ENCODE results near the gene HIBCH. TPM values are rescaled to one million over a fixed set of nuclear protein-coding genes. Genes with fewer than 3 reads are reported as not detected.
"Not testable (repeated sequence)": the region's sequence is repeated elsewhere in the genome, so short reads cannot be mapped to it uniquely, and the experiment has no call there.

Gene HIBCH
- total RNA-seq, 1 experiment from 2014 or later: 24.7 TPM

DNA sequence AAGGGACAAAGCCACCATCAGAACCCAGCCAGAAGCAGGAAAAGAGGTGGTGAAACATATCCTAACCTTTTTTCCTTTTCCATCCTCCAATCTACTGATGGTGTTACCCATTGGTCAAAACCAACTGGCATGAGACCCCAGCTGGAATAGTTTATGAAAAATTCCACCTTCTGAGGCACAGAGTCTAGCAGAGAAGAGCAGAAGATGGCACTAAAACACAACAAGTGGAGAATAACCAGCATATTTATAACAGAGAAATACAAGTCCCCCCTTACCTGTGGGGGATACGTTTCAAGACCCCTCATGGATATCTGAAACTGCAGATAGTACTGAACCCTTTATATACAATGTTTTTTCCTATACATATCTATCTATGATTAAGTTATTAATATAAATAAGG, 18.8 kb upstream of the HIBCH start:
- CTCF ChIA-PET: no interaction called here
- intact Hi-C loops (cut with micrococcal nuclease): no loop called here
- H3K4me2 ChIP-seq (ENCODE audit: low read length): no peak overlapping the region
- H4K20me1 ChIP-seq (ENCODE audit: insufficient read depth): no peaks in the 10 kb centered on the region
- peaks cover 22 to 40% of the 10 kb centered on the region in 2 experiments for H3K4me1 ChIP-seq (ENCODE audit: control insufficient read depth in 1 of 2, insufficient read depth in 2 of 2, low read length in 2 of 2)
- H3K27me3 ChIP-seq (ENCODE audit: insufficient read depth, low read length): no peaks in the 10 kb centered on the region
- ATAC-seq (no peak), DNase-seq (ENCODE audit: low read depth, low spot score) (no peak)
- POLR2A ChIA-PET: no interaction called here
- no peak overlapping the region for H3K9ac ChIP-seq (ENCODE audit: low read length)
- H3K9me3 ChIP-seq (ENCODE audit: control insufficient read depth in 1 of 2, insufficient read depth in 1 of 2, low read depth in 1 of 2, low read length in 2 of 2): 0 out of 4 replicates have a peak, but pooled peaks cover 0 to 3% of the 10 kb centered on the region in 2 experiments
- BruUV-seq (replicated peaks): no TSS peak
- no peaks in the 10 kb centered on the region for H3K36me3 ChIP-seq (ENCODE audit: control insufficient read depth in 1 of 2, insufficient read depth in 2 of 2, low read length in 2 of 2)
- H3K27ac ChIP-seq (ENCODE audit: low read depth, low read length): no peak overlapping the region
- no peaks in the 10 kb centered on the region for H3K9me2 ChIP-seq (ENCODE audit: insufficient read depth)
- H3K4me3 ChIP-seq (replicated peaks in 1 of 2; ENCODE audit: low read depth in 1 of 2, low read length in 2 of 2): no peak overlapping the region
- TF ChIP-seq TCF7L2 (IDR thresholded peaks at IDR 0.05; ENCODE audit: borderline replicate concordance, extremely low read depth, insufficient read depth, insufficient read length) (no peak), RAD21 (IDR thresholded peaks at IDR 0.05; ENCODE audit: low read depth) (peak; percentile 29; the same call in 1 of the 2 replicates)
- RAD21 ChIA-PET (ENCODE audit: low non-redundant PET in 1 of 2, low total read pairs in 2 of 2, uncharacterized antibody in 2 of 2, unreplicated experiment in 2 of 2): no interaction called here
- H2AFZ ChIP-seq (ENCODE audit: low read depth, low read length, poor library complexity, severe bottlenecking): no peak overlapping the region
- H3K79me2 ChIP-seq (ENCODE audit: insufficient read depth, low read length): no peaks in the 10 kb centered on the region

- Histone ChIP-seq H3K9me2 (ENCODE audit: insufficient read depth) (no peaks in the 10 kb centered on the region), H3K36me3 (ENCODE audit: control insufficient read depth in 1 of 2, insufficient read depth in 2 of 2, low read length in 2 of 2) (no peaks in the 10 kb centered on the region), H3K9ac (ENCODE audit: low read length) (no peak overlapping the region), H3K9me3 (ENCODE audit: control insufficient read depth in 1 of 2, insufficient read depth in 1 of 2, low read depth in 1 of 2, low read length in 2 of 2) (0 out of 4 replicates have a peak, but pooled peaks cover 0 to 3% of the 10 kb centered on the region in 2 experiments), H3K4me3 (replicated peaks in 1 of 2; ENCODE audit: low read depth in 1 of 2, low read length in 2 of 2) (no peak overlapping the region), H4K20me1 (ENCODE audit: insufficient read depth) (no peaks in the 10 kb centered on the region), H3K27me3 (ENCODE audit: insufficient read depth, low read length) (no peaks in the 10 kb centered on the region), H3K4me2 (ENCODE audit: low read length) (no peak overlapping the region), H3K79me2 (ENCODE audit: insufficient read depth, low read length) (no peaks in the 10 kb centered on the region), H3K4me1 (ENCODE audit: control insufficient read depth in 1 of 2, insufficient read depth in 2 of 2, low read length in 2 of 2) (peaks cover 20 to 28% of the 10 kb centered on the region in 2 experiments), H3K27ac (ENCODE audit: low read depth, low read length) (no peak overlapping the region), H2AFZ (ENCODE audit: low read depth, low read length, poor library complexity, severe bottlenecking) (no peak overlapping the region)
- TF ChIP-seq, protein P1, sequence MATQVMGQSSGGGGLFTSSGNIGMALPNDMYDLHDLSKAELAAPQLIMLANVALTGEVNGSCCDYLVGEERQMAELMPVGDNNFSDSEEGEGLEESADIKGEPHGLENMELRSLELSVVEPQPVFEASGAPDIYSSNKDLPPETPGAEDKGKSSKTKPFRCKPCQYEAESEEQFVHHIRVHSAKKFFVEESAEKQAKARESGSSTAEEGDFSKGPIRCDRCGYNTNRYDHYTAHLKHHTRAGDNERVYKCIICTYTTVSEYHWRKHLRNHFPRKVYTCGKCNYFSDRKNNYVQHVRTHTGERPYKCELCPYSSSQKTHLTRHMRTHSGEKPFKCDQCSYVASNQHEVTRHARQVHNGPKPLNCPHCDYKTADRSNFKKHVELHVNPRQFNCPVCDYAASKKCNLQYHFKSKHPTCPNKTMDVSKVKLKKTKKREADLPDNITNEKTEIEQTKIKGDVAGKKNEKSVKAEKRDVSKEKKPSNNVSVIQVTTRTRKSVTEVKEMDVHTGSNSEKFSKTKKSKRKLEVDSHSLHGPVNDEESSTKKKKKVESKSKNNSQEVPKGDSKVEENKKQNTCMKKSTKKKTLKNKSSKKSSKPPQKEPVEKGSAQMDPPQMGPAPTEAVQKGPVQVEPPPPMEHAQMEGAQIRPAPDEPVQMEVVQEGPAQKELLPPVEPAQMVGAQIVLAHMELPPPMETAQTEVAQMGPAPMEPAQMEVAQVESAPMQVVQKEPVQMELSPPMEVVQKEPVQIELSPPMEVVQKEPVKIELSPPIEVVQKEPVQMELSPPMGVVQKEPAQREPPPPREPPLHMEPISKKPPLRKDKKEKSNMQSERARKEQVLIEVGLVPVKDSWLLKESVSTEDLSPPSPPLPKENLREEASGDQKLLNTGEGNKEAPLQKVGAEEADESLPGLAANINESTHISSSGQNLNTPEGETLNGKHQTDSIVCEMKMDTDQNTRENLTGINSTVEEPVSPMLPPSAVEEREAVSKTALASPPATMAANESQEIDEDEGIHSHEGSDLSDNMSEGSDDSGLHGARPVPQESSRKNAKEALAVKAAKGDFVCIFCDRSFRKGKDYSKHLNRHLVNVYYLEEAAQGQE (IDR thresholded peaks at IDR 0.05; ENCODE audit: low read depth): no peak
- no peak for TF ChIP-seq EZH2phosphoT487 (IDR thresholded peaks at IDR 0.05; ENCODE audit: borderline replicate concordance)
- TF ChIP-seq, protein P2, sequence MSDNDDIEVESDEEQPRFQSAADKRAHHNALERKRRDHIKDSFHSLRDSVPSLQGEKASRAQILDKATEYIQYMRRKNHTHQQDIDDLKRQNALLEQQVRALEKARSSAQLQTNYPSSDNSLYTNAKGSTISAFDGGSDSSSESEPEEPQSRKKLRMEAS (IDR thresholded peaks at IDR 0.05): no peak
- TF ChIP-seq RAD21 (IDR thresholded peaks at IDR 0.05; ENCODE audit: low read depth): no peak
- no peak for TF ChIP-seq SRF (IDR thresholded peaks at IDR 0.05; ENCODE audit: low read depth)
- no peak for TF ChIP-seq SP1 (IDR thresholded peaks at IDR 0.05; ENCODE audit: low read depth)
- TF ChIP-seq CBX3 (IDR thresholded peaks at IDR 0.05; ENCODE audit: low read depth): no peak
- no peak for TF ChIP-seq ZFX (IDR thresholded peaks at IDR 0.05)
- TF ChIP-seq FOSL1 (IDR thresholded peaks at IDR 0.05; ENCODE audit: low read depth): no peak
- TF ChIP-seq YY1 (IDR thresholded peaks at IDR 0.05; ENCODE audit: extremely low read depth, insufficient replicate concordance, low read depth, low read length): no peak
- DNase-seq (ENCODE audit: low read depth, low spot score): no peak
- RAD21 ChIA-PET (ENCODE audit: low non-redundant PET in 1 of 2, low total read pairs in 2 of 2, uncharacterized antibody in 2 of 2, unreplicated experiment in 2 of 2): no interaction called here
- CTCF ChIA-PET: no interaction called here
- no TSS peak for BruUV-seq (replicated peaks)
- POLR2A ChIA-PET: no interaction called here
- intact Hi-C loops (cut with micrococcal nuclease): no loop called here
- ATAC-seq: no peak
These were observed 16.8 kb upstream of the HIBCH start for GRCh38 chr2:190336420-190336819.

GRCh38 chr2:190335584-190335983, 16.0 kb upstream of the HIBCH start:
- CTCF ChIA-PET: not testable (repeated sequence)

More at GRCh38 chr2:190335584-190335983, 16.0 kb upstream of the HIBCH start:
- RAD21 ChIA-PET (ENCODE audit: low non-redundant PET in 1 of 2, low total read pairs in 2 of 2, uncharacterized antibody in 2 of 2, unreplicated experiment in 2 of 2); H2AFZ ChIP-seq (ENCODE audit: low read depth, low read length, poor library complexity, severe bottlenecking); H3K4me2 ChIP-seq (ENCODE audit: low read length); ATAC-seq; H3K9me2 ChIP-seq (ENCODE audit: insufficient read depth); H3K27ac ChIP-seq (ENCODE audit: low read depth, low read length); POLR2A ChIA-PET; H3K79me2 ChIP-seq (ENCODE audit: insufficient read depth, low read length); H3K4me3 ChIP-seq (replicated peaks in 1 of 2; ENCODE audit: low read depth in 1 of 2, low read length in 2 of 2); H4K20me1 ChIP-seq (ENCODE audit: insufficient read depth); DNase-seq (ENCODE audit: low read depth, low spot score); H3K9me3 ChIP-seq (ENCODE audit: control insufficient read depth in 1 of 2, insufficient read depth in 1 of 2, low read depth in 1 of 2, low read length in 2 of 2); BruUV-seq (replicated peaks); H3K27me3 ChIP-seq (ENCODE audit: insufficient read depth, low read length); H3K9ac ChIP-seq (ENCODE audit: low read length); H3K36me3 ChIP-seq (ENCODE audit: control insufficient read depth in 1 of 2, insufficient read depth in 2 of 2, low read length in 2 of 2); intact Hi-C loops (cut with micrococcal nuclease): not testable (repeated sequence)
- H3K4me1 ChIP-seq (ENCODE audit: control insufficient read depth in 1 of 2, insufficient read depth in 2 of 2, low read length in 2 of 2): peaks cover 15 to 22% of the 10 kb centered on the region in 2 experiments

Data from HCT116 (cell line).